Mesothelial cell of epicardium (in vitro differentiated cells): Measurements from ENCODE around the gene DBP. TPM values are rescaled to one million over a fixed set of nuclear protein-coding genes. Genes with fewer than 3 reads are reported as not detected.

Experiments
- DNase-seq, 2 experiments: peaks; one replicate each; pipeline ENCODE4 v3.0.0; 2021; ENCODE audit warnings: low spot score in 2 of 2; ENCODE audit not compliant: unreplicated experiment in 2 of 2
- H3K27ac Mint-ChIP-seq: 2 replicates; pipeline ENCODE4 v1.8.0; 2021; ENCODE audit warnings: mixed read lengths
- H3K27me3 Mint-ChIP-seq: 2 replicates; pipeline ENCODE4 v1.8.0; 2021; ENCODE audit warnings: low read depth, mixed read lengths
- H3K36me3 Mint-ChIP-seq: 2 replicates; pipeline ENCODE4 v1.8.0; 2021; ENCODE audit warnings: mixed read lengths
- H3K4me1 Mint-ChIP-seq: 2 replicates; pipeline ENCODE4 v1.8.0; 2021; ENCODE audit warnings: mixed read lengths
- H3K4me3 Mint-ChIP-seq: 2 replicates; pipeline ENCODE4 v1.8.0; 2021; ENCODE audit warnings: mild to moderate bottlenecking, moderate library complexity, mixed read lengths
- H3K9me3 Mint-ChIP-seq: 2 replicates; pipeline ENCODE4 v1.8.0; 2021; ENCODE audit warnings: mixed read lengths
- total RNA-seq: library from RNA; stranded (reverse); gene quantifications from 3 replicates; pipeline ENCODE4 v1.2.1, GENCODE V29; 2021
- TF ChIP-seq, protein P1 (sequence below): fragments of 200-600 bp; sonication (generic); IDR thresholded peaks from one replicate; pipeline ENCODE4 v1.5.0; 2021; ENCODE audit warnings: antibody characterized with exemption; ENCODE audit not compliant: unreplicated experiment

Gene DBP
- total RNA-seq, 1 donor from 2014 or later = 13.1 TPM

DNA sequence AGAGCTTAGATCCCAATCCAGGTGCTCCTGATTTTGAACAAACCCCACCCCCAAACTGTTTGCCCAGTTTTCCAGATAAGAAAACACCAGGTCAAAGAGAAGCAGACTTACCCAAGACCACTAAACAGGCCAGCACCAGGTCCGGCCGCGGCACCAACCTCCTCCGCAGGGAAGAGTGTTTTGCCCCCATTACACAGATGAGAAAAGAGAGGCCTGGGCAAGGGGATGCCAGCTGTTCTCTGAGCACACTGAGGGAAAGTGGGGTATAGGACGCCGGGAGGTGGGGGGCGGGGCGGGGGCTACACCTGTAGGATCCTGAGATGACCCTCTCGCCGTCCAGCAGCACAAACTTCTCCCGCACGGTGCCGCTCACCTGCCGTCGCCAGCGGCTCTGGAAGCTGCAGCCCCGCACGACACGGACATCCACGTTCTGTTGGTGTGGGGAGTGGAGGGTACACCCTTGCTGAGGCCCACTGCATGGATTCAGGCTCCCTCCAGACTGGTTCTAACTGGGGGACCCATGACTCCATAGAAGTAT is 27.5 kb downstream of the DBP start:
- Mint-ChIP-seq H3K4me1 (no peaks in the 10 kb centered on the region), H3K27me3 (no peaks in the 10 kb centered on the region), H3K4me3 (no peak overlapping the region), H3K36me3 (no peaks in the 10 kb centered on the region), H3K9me3 (no peaks in the 10 kb centered on the region), H3K27ac (no peak overlapping the region)
- DNase-seq = no peak
- TF ChIP-seq, protein P1, sequence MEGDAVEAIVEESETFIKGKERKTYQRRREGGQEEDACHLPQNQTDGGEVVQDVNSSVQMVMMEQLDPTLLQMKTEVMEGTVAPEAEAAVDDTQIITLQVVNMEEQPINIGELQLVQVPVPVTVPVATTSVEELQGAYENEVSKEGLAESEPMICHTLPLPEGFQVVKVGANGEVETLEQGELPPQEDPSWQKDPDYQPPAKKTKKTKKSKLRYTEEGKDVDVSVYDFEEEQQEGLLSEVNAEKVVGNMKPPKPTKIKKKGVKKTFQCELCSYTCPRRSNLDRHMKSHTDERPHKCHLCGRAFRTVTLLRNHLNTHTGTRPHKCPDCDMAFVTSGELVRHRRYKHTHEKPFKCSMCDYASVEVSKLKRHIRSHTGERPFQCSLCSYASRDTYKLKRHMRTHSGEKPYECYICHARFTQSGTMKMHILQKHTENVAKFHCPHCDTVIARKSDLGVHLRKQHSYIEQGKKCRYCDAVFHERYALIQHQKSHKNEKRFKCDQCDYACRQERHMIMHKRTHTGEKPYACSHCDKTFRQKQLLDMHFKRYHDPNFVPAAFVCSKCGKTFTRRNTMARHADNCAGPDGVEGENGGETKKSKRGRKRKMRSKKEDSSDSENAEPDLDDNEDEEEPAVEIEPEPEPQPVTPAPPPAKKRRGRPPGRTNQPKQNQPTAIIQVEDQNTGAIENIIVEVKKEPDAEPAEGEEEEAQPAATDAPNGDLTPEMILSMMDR = no peak

DNA sequence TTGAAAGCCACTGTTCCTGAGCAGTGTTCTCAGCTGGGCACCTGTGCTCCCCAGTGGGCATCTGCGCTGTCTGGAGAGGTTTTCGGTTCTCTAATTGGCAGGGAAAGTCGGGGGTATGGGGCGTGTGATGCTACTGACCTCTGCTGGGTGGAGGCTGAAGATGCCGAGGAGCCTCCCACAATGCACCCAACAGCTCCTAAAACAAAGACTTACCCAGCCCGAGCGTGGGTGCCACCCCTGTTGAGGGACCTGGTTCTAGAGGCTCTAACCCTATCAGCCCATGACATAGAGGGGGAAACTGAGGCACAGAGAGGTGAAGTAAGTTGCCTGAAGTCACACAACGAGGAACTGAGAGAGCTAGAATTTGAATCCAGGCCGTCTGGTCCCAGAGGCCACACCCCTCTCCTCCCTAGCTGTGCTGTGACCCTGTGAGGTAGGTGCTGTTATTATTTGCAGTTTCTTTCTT is 28.3 kb downstream of the DBP start:
- no peaks in the 10 kb centered on the region for H3K4me1 Mint-ChIP-seq
- H3K27ac Mint-ChIP-seq = no peak overlapping the region
- H3K36me3 Mint-ChIP-seq = no peaks in the 10 kb centered on the region
- H3K4me3 Mint-ChIP-seq = no peak overlapping the region
- no peak for DNase-seq
- no peaks in the 10 kb centered on the region for H3K9me3 Mint-ChIP-seq
- TF ChIP-seq, protein P1 = no peak
- no peaks in the 10 kb centered on the region for H3K27me3 Mint-ChIP-seq

DNA sequence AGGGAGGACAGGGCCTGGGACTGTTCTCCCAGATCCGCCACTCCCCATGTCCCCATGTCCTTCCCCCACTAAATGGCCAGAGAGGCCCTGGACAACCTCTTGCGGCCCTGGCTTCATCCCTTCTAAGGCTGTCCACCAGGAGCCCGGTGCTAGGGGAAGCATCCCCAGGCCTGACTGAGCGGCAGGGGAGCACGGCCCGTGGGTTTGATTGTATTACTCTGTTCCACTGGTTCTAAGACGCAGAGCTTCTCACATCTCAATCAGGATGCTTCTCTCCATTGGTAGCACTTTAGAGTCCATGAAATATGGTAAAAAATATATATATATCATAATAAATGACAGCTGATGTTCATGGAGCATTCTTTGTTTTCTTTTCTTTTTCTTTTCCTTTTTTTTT is 29.8 kb downstream of the DBP start:
- H3K9me3 Mint-ChIP-seq = no peaks in the 10 kb centered on the region
- H3K27me3 Mint-ChIP-seq = no peaks in the 10 kb centered on the region
- no peak for DNase-seq
- H3K27ac Mint-ChIP-seq = no peak overlapping the region
- TF ChIP-seq, protein P1 = no peak
- no peaks in the 10 kb centered on the region for H3K36me3 Mint-ChIP-seq
- H3K4me1 Mint-ChIP-seq = no peaks in the 10 kb centered on the region
- H3K4me3 Mint-ChIP-seq = no peak overlapping the region

DNA sequence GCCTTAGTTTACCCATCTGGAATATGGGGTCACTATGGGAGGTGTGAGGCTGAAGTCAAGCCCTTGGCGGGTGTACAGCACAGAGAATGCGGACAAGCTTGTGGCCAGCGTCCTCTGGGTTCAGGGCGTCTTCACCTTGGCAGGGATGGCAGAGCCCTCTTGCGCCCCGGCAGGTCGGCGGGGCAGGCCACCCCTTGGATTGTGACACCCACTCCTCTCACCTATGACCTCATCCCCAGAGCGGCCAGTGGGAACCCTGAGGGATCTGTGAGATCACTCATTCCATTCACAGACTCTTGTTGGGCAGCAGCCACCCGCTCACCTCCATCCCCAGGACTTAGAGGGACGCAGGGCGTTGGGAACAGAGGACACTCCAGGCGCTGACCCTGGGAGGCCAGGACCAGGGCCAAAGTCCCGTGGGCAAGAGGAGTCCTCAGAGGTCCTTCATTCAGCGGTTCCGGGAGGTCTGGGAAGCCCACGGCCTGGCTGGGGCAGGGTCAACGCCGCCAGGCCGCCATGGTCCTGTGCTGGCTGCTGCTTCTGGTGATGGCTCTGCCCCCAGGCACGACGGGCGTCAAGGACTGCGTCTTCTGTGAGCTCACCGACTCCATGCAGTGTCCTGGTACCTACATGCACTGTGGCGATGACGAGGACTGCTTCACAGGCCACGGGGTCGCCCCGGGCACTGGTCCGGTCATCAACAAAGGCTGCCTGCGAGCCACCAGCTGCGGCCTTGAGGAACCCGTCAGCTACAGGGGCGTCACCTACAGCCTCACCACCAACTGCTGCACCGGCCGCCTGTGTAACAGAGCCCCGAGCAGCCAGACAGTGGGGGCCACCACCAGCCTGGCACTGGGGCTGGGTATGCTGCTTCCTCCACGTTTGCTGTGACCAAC is 30.5 kb downstream of the DBP start, which contains the start of gene SPACA4:
Gene SPACA4 (plus strand): TSS at position 280 of the 896 bp plus-strand sequence. CDS start 237 bp downstream, at position 517.
- TF ChIP-seq, protein P1 = no peak
- Mint-ChIP-seq H3K36me3 (no peaks in the 10 kb centered on the region), H3K27me3 (no peaks in the 10 kb centered on the region), H3K4me1 (no peaks in the 10 kb centered on the region), H3K4me3 (no peak within 1 kb of the TSS), H3K27ac (no peak within 1 kb of the TSS), H3K9me3 (no peaks in the 10 kb centered on the region)
- DNase-seq = no peak

DNA sequence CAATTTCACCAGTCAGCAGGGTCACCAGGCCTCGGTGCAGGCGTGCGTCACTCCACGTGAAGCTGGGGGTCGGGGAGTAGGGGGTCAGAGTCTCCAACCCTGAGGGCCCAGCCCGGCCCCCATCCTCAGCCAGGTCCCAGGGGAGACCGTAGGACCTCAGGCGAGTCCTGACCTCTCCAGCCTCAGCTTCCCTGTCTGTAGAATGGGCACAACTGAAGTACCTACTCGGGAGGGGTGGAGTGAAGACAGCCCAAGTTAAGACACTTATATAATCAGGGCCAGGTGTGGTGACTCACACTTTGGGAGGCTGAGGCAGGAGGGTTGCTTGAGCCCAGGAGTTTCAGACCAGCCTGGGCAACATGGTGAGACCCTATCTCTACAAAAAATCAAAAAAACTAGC is 33.3 kb downstream of the DBP start:
- no peaks in the 10 kb centered on the region for H3K27me3 Mint-ChIP-seq
- no peak overlapping the region for H3K4me3 Mint-ChIP-seq
- no peak overlapping the region for H3K27ac Mint-ChIP-seq
- no peaks in the 10 kb centered on the region for H3K9me3 Mint-ChIP-seq
- no peak for DNase-seq
- TF ChIP-seq, protein P1 = no peak
- no peaks in the 10 kb centered on the region for H3K4me1 Mint-ChIP-seq
- H3K36me3 Mint-ChIP-seq = no peaks in the 10 kb centered on the region
